Ovary (tissue), 3 donors: ENCODE measurements around the gene PIRT.

Experiments
- CTCF ChIP-seq, 3 donors: fragments of 450-650 bp in 2 of 3; fragments of 200-600 bp in 1 of 3; IDR thresholded peaks; one replicate each; pipeline versions ENCODE4 v1.5.1 to v1.8.0; 2016 to 2022; ENCODE audit warnings: antibody characterized with exemption in 3 of 3, mild to moderate bottlenecking in 1 of 3
- POLR2A ChIP-seq: fragments of 450-650 bp; IDR thresholded peaks from one replicate; pipeline ENCODE4 v1.6.1; 2017; ENCODE audit warnings: antibody characterized with exemption, mild to moderate bottlenecking, moderate library complexity
- donor health status: DM: no; HTN: no; CAD: no.

GRCh38 chr17:10879190-10879836 lies 41.4 kb upstream of the PIRT start:
- TF ChIP-seq POLR2A = no peak
- TF ChIP-seq CTCF (IDR thresholded peaks at IDR 0.05) = no peak
